Esophagus squamous epithelium (tissue), 4 donors: Measurements from ENCODE around the gene KLHDC10.

Experiments
- CTCF ChIP-seq, 6 experiments: fragments of 450-650 bp in 4 of 6; fragments of 200-600 bp in 2 of 6; sonication (generic) in 2 of 6; IDR thresholded peaks; one replicate each; pipeline ENCODE4 v1.5.1; 2016 to 2019; ENCODE audit warnings: antibody characterized with exemption in 6 of 6, mild to moderate bottlenecking in 4 of 6, moderate library complexity in 4 of 6
- POLR2A ChIP-seq, 4 donors: fragments of 450-650 bp; IDR thresholded peaks; one replicate each; pipeline ENCODE4 v1.6.1; 2017; ENCODE audit warnings: antibody characterized with exemption in 4 of 4, mild to moderate bottlenecking in 4 of 4, moderate library complexity in 3 of 4

GRCh38 chr7:130180571-130181262 lies 110.4 kb downstream of the KLHDC10 start:
- TF ChIP-seq CTCF (IDR thresholded peaks at IDR 0.05) (no peak), POLR2A (IDR thresholded peaks at IDR 0.05) (no peak)
